Right ventricle myocardium inferior (tissue), 1 donor: Measurements from ENCODE around the gene CAMTA1. TPM values are rescaled to one million over a fixed set of nuclear protein-coding genes. Genes with fewer than 3 reads are reported as not detected.

Experiments
- ATAC-seq: fragments of 200-7000 bp; cut with Tn5 transposase; one replicate; pipeline ENCODE4 v1.9.1; 2020; ENCODE audit warnings: mild to moderate bottlenecking, moderate library complexity
- DNase-seq: peaks from one replicate; pipeline ENCODE4 v3.0.0; 2021; ENCODE audit errors: missing footprints
- intact Hi-C: fragments of 100-400 bp; cut with DNase I; formaldehyde crosslinking; loops from one replicate; pipeline ENCODE4 v1.11.0; 2022
- total RNA-seq: library from RNA; stranded (reverse); fragmentation: NEBNext Ultra II Directional; extraction: Animal tissue kit (Norgen Biotek cat#: 25700); gene quantifications from one replicate; pipeline ENCODE4 v1.2.1, GENCODE V29; 2021
- donor health status: DM: no; HTN: yes; CAD: no; lungs with severe emphysema.

The CAMTA1 gene
- total RNA-seq, 1 donor from 2014 or later = 159 TPM

- peak; percentile 30 for DNase-seq
- ATAC-seq = no peak
- intact Hi-C loops = loop anchor here (10.0 kb wide), 1 partner anchor 268 kb away; no protein-coding TSS in a partner anchor
These were observed 857.7 kb downstream of the CAMTA1 start for GRCh38 chr1:7642781-7643529.

- no peak for ATAC-seq
- peak; percentile 30 for DNase-seq
- intact Hi-C loops = loop anchor here (10.0 kb wide), 1 partner anchor 269 kb away; no protein-coding TSS in a partner anchor
These were observed 858.3 kb downstream of the CAMTA1 start for GRCh38 chr1:7643530-7643929.

GRCh38 chr1:7644086-7644485 is 858.8 kb downstream of the CAMTA1 start:
- peak; percentile 25 for DNase-seq
- intact Hi-C loops = loop anchor here (2.0 to 10.0 kb wide), 2 partner anchors 269 to 601 kb away; no protein-coding TSS in a partner anchor
- ATAC-seq = no peak

GRCh38 chr1:7644961-7645750 is 859.9 kb downstream of the CAMTA1 start:
- intact Hi-C loops = loop anchor here (2.0 to 10.0 kb wide), 5 partner anchors 63 to 602 kb away; no protein-coding TSS in a partner anchor
- DNase-seq = peak; percentile 62

GRCh38 chr1:7645751-7646048 is 860.4 kb downstream of the CAMTA1 start:
- ATAC-seq = no peak
- intact Hi-C loops = loop anchor here (2.0 to 10.0 kb wide), 6 partner anchors 63 to 603 kb away; no protein-coding TSS in a partner anchor

More at GRCh38 chr1:7644961-7645750, 859.9 kb downstream of the CAMTA1 start:
- ATAC-seq = peak; percentile 70

GRCh38 chr1:7646164-7646563 is 860.9 kb downstream of the CAMTA1 start:
- no peak for ATAC-seq
- intact Hi-C loops = loop anchor here (2.0 to 10.0 kb wide), 5 partner anchors 64 to 424 kb away; no protein-coding TSS in a partner anchor

More at GRCh38 chr1:7645751-7646048, 860.4 kb downstream of the CAMTA1 start:
- DNase-seq = no peak

GRCh38 chr1:7646981-7647901 is 862.0 kb downstream of the CAMTA1 start:
- ATAC-seq = peak; percentile 33
- intact Hi-C loops = loop anchor here (2.0 to 10.0 kb wide), 5 partner anchors 65 to 425 kb away; no protein-coding TSS in a partner anchor
- DNase-seq = peak; percentile 86

More at GRCh38 chr1:7646164-7646563, 860.9 kb downstream of the CAMTA1 start:
- peak; percentile 57 for DNase-seq

GRCh38 chr1:7648761-7649384 is 863.6 kb downstream of the CAMTA1 start:
- intact Hi-C loops = loop anchor here (5.0 to 10.0 kb wide), 4 partner anchors 67 to 427 kb away; no protein-coding TSS in a partner anchor
- ATAC-seq (peak; percentile 35), DNase-seq (peak; percentile 72)

- peak; percentile 39 for DNase-seq
- ATAC-seq = no peak
- intact Hi-C loops = no loop called here
These were observed 865.5 kb downstream of the CAMTA1 start for GRCh38 chr1:7650801-7651200.

GRCh38 chr1:7651203-7651602 is 865.9 kb downstream of the CAMTA1 start:
- intact Hi-C loops = no loop called here
- ATAC-seq = no peak

GRCh38 chr1:7652061-7652460 is 866.8 kb downstream of the CAMTA1 start:
- intact Hi-C loops = no loop called here
- DNase-seq (peak; percentile 40), ATAC-seq (no peak)

More at GRCh38 chr1:7651203-7651602, 865.9 kb downstream of the CAMTA1 start:
- peak; percentile 59 for DNase-seq

- peak; percentile 34 for DNase-seq
- no peak for ATAC-seq
- intact Hi-C loops = no loop called here
These were observed 867.4 kb downstream of the CAMTA1 start for GRCh38 chr1:7652515-7653098.

GRCh38 chr1:7654725-7655124 is 869.5 kb downstream of the CAMTA1 start:
- no peak for ATAC-seq
- intact Hi-C loops = no loop called here
- no peak for DNase-seq

GRCh38 chr1:7655354-7655753 is 870.1 kb downstream of the CAMTA1 start:
- ATAC-seq (no peak), DNase-seq (no peak)
- intact Hi-C loops = no loop called here

- no peak for ATAC-seq
- intact Hi-C loops = no loop called here
- peak; percentile 57 for DNase-seq
These were observed 871.4 kb downstream of the CAMTA1 start for GRCh38 chr1:7656557-7657215.

GRCh38 chr1:7657287-7658016 is 872.2 kb downstream of the CAMTA1 start:
- ATAC-seq = no peak
- no peak for DNase-seq
- intact Hi-C loops = no loop called here
